Activated B cell treated with CpG ODN at 0.5 μM for 24 hours (primary cell): ENCODE measurements around the gene FAM32A. TPM values are rescaled to one million over a fixed set of nuclear protein-coding genes. Genes with fewer than 3 reads are reported as not detected.

ENCODE experiments used
- ATAC-seq: fragments of 200-7000 bp; cut with Tn5 transposase; one replicate; pipeline ENCODE4 v1.10.0; 2021; ENCODE audit warnings: low read depth, mild to moderate bottlenecking, moderate library complexity
- CTCF ChIA-PET: fragments of 350-600 bp; sonication (Branson Sonifier 250); formaldehyde crosslinking; loops from one replicate; lab custom pipeline; 2021; ENCODE audit warnings: antibody characterized with exemption; lab: Charles Lee
- POLR2A ChIA-PET: fragments of 350-600 bp; sonication (Branson Sonifier 250); formaldehyde crosslinking; loops from one replicate; lab custom pipeline; 2021; ENCODE audit warnings: antibody characterized with exemption; lab: Charles Lee
- DNase-seq: peaks from one replicate; pipeline ENCODE4 v3.0.0; 2022
- H3K27ac Mint-ChIP-seq: one replicate; pipeline ENCODE4 v1.8.0; 2020; ENCODE audit warnings: mixed read lengths
- H3K27me3 Mint-ChIP-seq: one replicate; pipeline ENCODE4 v1.8.0; 2021; ENCODE audit warnings: mixed read lengths
- H3K36me3 Mint-ChIP-seq: one replicate; pipeline ENCODE4 v1.8.0; 2021; ENCODE audit warnings: low read depth, mixed read lengths
- H3K4me1 Mint-ChIP-seq: one replicate; pipeline ENCODE4 v1.8.0; 2021; ENCODE audit warnings: mixed read lengths
- H3K4me3 Mint-ChIP-seq: one replicate; pipeline ENCODE4 v1.8.0; 2020; ENCODE audit warnings: mild to moderate bottlenecking, mixed read lengths
- H3K9me3 Mint-ChIP-seq: one replicate; pipeline ENCODE4 v1.8.0; 2020; ENCODE audit warnings: mixed read lengths
- intact Hi-C: fragments of 100-400 bp; cut with micrococcal nuclease; formaldehyde crosslinking; loops from one replicate; pipeline ENCODE4 v1.15.1; 2024
- total RNA-seq: library from RNA; stranded (reverse); gene quantifications from 2 replicates; pipeline ENCODE4 v1.2.3, GENCODE V29; 2022
- TF ChIP-seq, protein P1 (sequence below): fragments of 200-600 bp; IDR thresholded peaks from one replicate; pipeline ENCODE4 v1.8.0; 2022; ENCODE audit warnings: antibody characterized with exemption, mild to moderate bottlenecking

Gene FAM32A
- total RNA-seq, 1 donor from 2014 or later = 52.2 TPM

DNA sequence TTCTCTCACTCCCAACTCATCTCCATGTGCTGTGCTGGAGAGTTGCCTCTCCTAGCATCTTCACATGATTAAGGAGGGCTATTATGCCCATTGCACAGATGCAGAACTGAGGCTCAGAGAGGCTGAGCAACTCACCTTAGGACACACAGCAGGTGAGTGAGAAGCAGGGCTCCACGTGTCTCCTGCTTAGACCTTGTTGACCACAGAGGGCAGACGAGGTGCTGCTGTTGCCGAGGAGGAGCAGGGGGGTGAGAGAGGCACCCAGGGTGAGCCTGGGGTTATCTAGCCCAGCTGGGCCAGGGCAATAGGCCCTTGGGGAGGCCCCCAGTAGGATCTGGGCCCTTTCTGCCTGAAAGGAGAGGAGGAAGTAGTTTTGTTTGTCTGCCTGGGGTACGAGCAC is 44.2 kb upstream of the FAM32A start:
- TF ChIP-seq, protein P1, sequence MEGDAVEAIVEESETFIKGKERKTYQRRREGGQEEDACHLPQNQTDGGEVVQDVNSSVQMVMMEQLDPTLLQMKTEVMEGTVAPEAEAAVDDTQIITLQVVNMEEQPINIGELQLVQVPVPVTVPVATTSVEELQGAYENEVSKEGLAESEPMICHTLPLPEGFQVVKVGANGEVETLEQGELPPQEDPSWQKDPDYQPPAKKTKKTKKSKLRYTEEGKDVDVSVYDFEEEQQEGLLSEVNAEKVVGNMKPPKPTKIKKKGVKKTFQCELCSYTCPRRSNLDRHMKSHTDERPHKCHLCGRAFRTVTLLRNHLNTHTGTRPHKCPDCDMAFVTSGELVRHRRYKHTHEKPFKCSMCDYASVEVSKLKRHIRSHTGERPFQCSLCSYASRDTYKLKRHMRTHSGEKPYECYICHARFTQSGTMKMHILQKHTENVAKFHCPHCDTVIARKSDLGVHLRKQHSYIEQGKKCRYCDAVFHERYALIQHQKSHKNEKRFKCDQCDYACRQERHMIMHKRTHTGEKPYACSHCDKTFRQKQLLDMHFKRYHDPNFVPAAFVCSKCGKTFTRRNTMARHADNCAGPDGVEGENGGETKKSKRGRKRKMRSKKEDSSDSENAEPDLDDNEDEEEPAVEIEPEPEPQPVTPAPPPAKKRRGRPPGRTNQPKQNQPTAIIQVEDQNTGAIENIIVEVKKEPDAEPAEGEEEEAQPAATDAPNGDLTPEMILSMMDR = no peak
- no peaks in the 10 kb centered on the region for H3K9me3 Mint-ChIP-seq
- ChIA-PET CTCF (interaction anchor here (0.7 to 2.0 kb wide), 5 partner anchors 23 to 78 kb away, joined by 3 to 14 read pairs (median 4); no protein-coding TSS in a partner anchor), POLR2A (interaction anchor here (0.5 to 15.4 kb wide), 18 partner anchors 9 to 447 kb away, joined by 3 to 338 read pairs (median 6); partner anchors contain the start of genes FAM32A, KLF2, RAB8A and TPM4)
- H3K27me3 Mint-ChIP-seq = no peaks in the 10 kb centered on the region
- ATAC-seq = peak; percentile 70
- H3K27ac Mint-ChIP-seq = peak overlapping the region; percentile 90
- H3K4me1 Mint-ChIP-seq = peaks cover 78% of the 10 kb centered on the region
- intact Hi-C loops = loop anchor here (1.0 to 5.0 kb wide), 6 partner anchors 20 to 446 kb away; no protein-coding TSS in a partner anchor
- H3K36me3 Mint-ChIP-seq = peaks cover 14% of the 10 kb centered on the region
- DNase-seq = peak; percentile 58
- peak overlapping the region; percentile 56 for H3K4me3 Mint-ChIP-seq

DNA sequence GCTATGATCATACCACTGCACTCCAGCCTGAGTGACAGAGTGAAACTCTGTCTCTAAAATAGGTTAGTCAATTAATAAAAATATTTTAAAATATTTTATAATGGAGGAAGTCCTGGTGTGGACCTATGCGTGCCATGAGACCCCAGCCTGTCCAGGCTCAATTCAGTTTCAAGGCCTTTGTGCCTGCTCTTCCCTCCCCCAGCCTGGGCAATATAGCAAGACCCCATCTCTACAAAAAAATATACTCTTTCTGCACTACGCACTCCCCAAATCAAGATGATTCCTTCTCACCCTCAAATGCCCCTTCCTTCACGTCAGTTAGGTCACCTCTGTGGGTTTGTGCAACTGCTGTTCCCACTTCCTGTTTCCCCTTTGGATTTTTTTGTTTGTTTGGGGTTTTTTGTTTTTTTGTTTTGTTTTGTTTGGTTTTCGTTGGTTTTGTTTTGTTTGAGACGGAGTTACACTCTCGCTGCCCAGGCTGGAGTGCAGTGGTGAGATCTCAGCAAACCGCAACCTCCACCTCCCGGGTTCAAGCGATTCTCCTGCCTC is 43.1 kb upstream of the FAM32A start:
- H3K4me1 Mint-ChIP-seq = peaks cover 82% of the 10 kb centered on the region
- DNase-seq = no peak

DNA sequence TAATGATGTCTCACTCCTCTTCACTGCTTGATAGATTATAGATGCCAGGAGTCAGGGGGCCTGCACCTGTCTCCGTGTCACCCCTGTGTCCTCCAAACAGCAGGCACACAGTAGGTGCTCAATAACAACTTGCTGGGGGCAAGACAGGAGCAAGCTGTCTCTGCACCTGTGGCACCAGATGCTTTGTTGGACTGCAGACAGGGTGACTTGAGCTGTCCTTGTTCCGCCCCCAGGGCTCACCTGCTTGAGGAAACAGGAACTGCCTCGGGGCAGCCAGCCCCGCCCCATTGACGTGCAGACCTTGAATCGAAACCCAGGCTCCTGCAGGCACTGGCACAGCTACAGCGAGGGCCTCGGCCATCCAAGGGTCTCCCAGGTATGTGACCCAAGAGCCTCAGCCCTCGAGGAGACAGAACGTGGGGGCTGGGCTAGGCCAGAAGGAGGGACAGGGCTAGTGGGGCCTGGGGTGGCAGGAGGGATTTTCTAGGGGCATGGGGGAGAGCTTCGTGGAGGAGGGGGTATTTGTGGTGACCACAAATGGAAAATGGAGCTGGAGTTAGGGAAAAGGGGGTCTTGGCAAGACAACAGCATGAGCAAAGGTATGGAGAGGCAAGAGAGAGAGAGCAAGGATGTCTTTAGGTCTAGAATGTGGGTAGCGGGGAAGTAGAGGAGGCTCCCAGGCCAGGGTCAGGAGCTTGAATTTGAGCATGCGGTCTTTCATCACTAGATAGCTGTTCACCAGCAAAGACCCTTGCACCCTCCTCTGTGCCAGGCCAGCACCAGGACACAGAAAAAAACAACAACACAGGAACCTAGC is 41.6 kb upstream of the FAM32A start, which contains the start of gene HSH2D:
HSH2D (plus strand) TSS at position 287 of the 817 bp plus-strand sequence. CDS start 5,066 bp downstream, outside the sequence.
- H3K9me3 Mint-ChIP-seq = no peaks in the 10 kb centered on the region
- ATAC-seq = peak; percentile 71
- intact Hi-C loops = loop anchor here (1.0 to 5.0 kb wide), 6 partner anchors 25 to 444 kb away; partner anchors contain the start of gene RAB8A
- H3K4me3 Mint-ChIP-seq = peak within 1 kb of the TSS; percentile 97
- H3K4me1 Mint-ChIP-seq = peaks cover 94% of the 10 kb centered on the region
- peak; percentile 82 for DNase-seq
- no peaks in the 10 kb centered on the region for H3K27me3 Mint-ChIP-seq
- POLR2A ChIA-PET = interaction anchor here (0.5 to 15.4 kb wide), 40 partner anchors 9 to 1764 kb away, joined by 3 to 338 read pairs (median 6); partner anchors contain the start of genes AP1M1, FAM32A, RAB8A and TPM4
- H3K27ac Mint-ChIP-seq = peak within 1 kb of the TSS; percentile 99
- CTCF ChIA-PET = interaction anchor here (0.9 to 1.9 kb wide), 9 partner anchors 24 to 102 kb away, joined by 3 to 13 read pairs (median 4); partner anchors contain the start of gene FAM32A
- H3K36me3 Mint-ChIP-seq = peaks cover 25% of the 10 kb centered on the region
- TF ChIP-seq, protein P1 = no peak

More for the DNA sequence above, 43.1 kb upstream of the FAM32A start:
- ChIA-PET CTCF (interaction anchor here (0.9 to 2.0 kb wide), 4 partner anchors 24 to 80 kb away, joined by 4 to 14 read pairs (median 6); no protein-coding TSS in a partner anchor), POLR2A (interaction anchor here (1.0 to 15.4 kb wide), 12 partner anchors 8 to 183 kb away, joined by 4 to 338 read pairs (median 30); partner anchors contain the start of genes KLF2, RAB8A and TPM4)
- H3K9me3 Mint-ChIP-seq = no peaks in the 10 kb centered on the region
- TF ChIP-seq, protein P1 = no peak
- no peaks in the 10 kb centered on the region for H3K27me3 Mint-ChIP-seq
- intact Hi-C loops = loop anchor here (5.0 kb wide), 2 partner anchors 120 to 445 kb away; no protein-coding TSS in a partner anchor
- H3K27ac Mint-ChIP-seq = peak overlapping the region; percentile 99
- H3K36me3 Mint-ChIP-seq = peaks cover 20% of the 10 kb centered on the region
- no peak for ATAC-seq
- H3K4me3 Mint-ChIP-seq = no peak overlapping the region

DNA sequence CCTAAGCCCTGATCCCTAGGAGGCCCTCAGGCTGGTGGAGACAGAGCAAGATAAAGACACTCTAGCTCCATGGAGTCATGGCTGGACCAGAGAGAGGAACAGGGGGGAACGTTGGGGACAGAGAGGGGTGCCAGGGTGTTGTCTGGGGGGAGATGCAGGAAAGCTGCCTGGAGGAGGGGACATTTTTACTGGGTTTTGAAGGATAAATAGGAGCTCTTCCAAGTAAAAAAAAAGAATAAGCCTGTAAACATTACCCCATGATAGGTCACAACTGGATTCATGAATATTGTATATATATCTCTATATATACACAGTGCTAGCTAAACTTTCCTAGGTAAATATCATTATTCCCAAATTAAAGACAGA is 41.0 kb upstream of the FAM32A start:
- DNase-seq (no peak), ATAC-seq (no peak)
- peak overlapping the region; percentile 97 for H3K4me3 Mint-ChIP-seq
- H3K4me1 Mint-ChIP-seq = peaks cover 96% of the 10 kb centered on the region
- intact Hi-C loops = loop anchor here (1.0 to 5.0 kb wide), 3 partner anchors 65 to 443 kb away; no protein-coding TSS in a partner anchor
- peaks cover 31% of the 10 kb centered on the region for H3K36me3 Mint-ChIP-seq
- no peaks in the 10 kb centered on the region for H3K27me3 Mint-ChIP-seq
- POLR2A ChIA-PET = interaction anchor here (0.5 to 15.4 kb wide), 40 partner anchors 10 to 1764 kb away, joined by 3 to 338 read pairs (median 6); partner anchors contain the start of genes FAM32A, KLF2, RAB8A and TPM4
- CTCF ChIA-PET = interaction anchor here (0.9 to 1.9 kb wide), 9 partner anchors 24 to 102 kb away, joined by 3 to 13 read pairs (median 4); partner anchors contain the start of gene FAM32A
- peak overlapping the region; percentile 99 for H3K27ac Mint-ChIP-seq
- no peaks in the 10 kb centered on the region for H3K9me3 Mint-ChIP-seq
- TF ChIP-seq, protein P1 = no peak
